ENCODE results near the gene SMIM7.

Gene SMIM7

GRCh38 chr19:16684216-16684615 lies 24.3 kb upstream of the SMIM7 start:
- Histone ChIP-seq H4K8ac (ENCODE audit: low read depth, low read length) (no peak overlapping the region), H3K4me1 (ENCODE audit: control insufficient read depth, low read depth, low read length) (no peaks in the 10 kb centered on the region), H3K27me3 (ENCODE audit: insufficient read depth, low read length, poor library complexity) (no peaks in the 10 kb centered on the region), H3K27ac (ENCODE audit: low read depth, low read length) (no peak overlapping the region), H4K5ac (ENCODE audit: low read length) (no peak overlapping the region), H3K4me2 (ENCODE audit: low read length) (no peak overlapping the region), H2BK120ac (ENCODE audit: low read depth, low read length) (no peak overlapping the region), H2BK15ac (replicated peaks; ENCODE audit: low read depth) (no peak overlapping the region), H3K56ac (ENCODE audit: low read length) (no peak overlapping the region), H3K9ac (ENCODE audit: low read length) (no peak overlapping the region), H2AK5ac (ENCODE audit: low read length) (no peak overlapping the region), H2BK5ac (ENCODE audit: low read length) (no peak overlapping the region), H3K79me1 (ENCODE audit: low read length) (no peaks in the 10 kb centered on the region), H3K79me2 (ENCODE audit: control insufficient read depth, insufficient read depth, low read length) (no peaks in the 10 kb centered on the region), H3K36me3 (ENCODE audit: control insufficient read depth, insufficient read depth, low read length) (no peaks in the 10 kb centered on the region), H3K4me3 (ENCODE audit: low read length) (no peak overlapping the region), H3K4ac (ENCODE audit: low read depth, low read length) (no peak overlapping the region), H3K18ac (ENCODE audit: low read length) (no peak overlapping the region), H3K23ac (ENCODE audit: low read length) (no peak overlapping the region)
- no CpG with 5 or more reads among the region's 3 CpGs for WGBS (ENCODE audit: extremely low coverage, insufficient coverage, low lambda C conversion rate)
- no peak for DNase-seq

GRCh38 chr19:16682539-16682938 lies 22.6 kb upstream of the SMIM7 start:
- Histone ChIP-seq H2BK120ac (ENCODE audit: low read depth, low read length) (no peak overlapping the region), H2AK5ac (ENCODE audit: low read length) (no peak overlapping the region), H3K4me1 (ENCODE audit: control insufficient read depth, low read depth, low read length) (no peaks in the 10 kb centered on the region), H3K27ac (ENCODE audit: low read depth, low read length) (no peak overlapping the region), H3K9ac (ENCODE audit: low read length) (no peak overlapping the region), H3K27me3 (ENCODE audit: insufficient read depth, low read length, poor library complexity) (no peaks in the 10 kb centered on the region), H4K8ac (ENCODE audit: low read depth, low read length) (no peak overlapping the region), H3K23ac (ENCODE audit: low read length) (no peak overlapping the region), H4K5ac (ENCODE audit: low read length) (no peak overlapping the region), H3K36me3 (ENCODE audit: control insufficient read depth, insufficient read depth, low read length) (no peaks in the 10 kb centered on the region), H2BK5ac (ENCODE audit: low read length) (no peak overlapping the region), H2BK15ac (replicated peaks; ENCODE audit: low read depth) (no peak overlapping the region), H3K4me3 (ENCODE audit: low read length) (no peak overlapping the region), H3K79me2 (ENCODE audit: control insufficient read depth, insufficient read depth, low read length) (no peaks in the 10 kb centered on the region), H3K56ac (ENCODE audit: low read length) (no peak overlapping the region), H3K79me1 (ENCODE audit: low read length) (no peaks in the 10 kb centered on the region), H3K4me2 (ENCODE audit: low read length) (no peak overlapping the region), H3K18ac (ENCODE audit: low read length) (no peak overlapping the region), H3K4ac (ENCODE audit: low read depth, low read length) (no peak overlapping the region)
- no CpG with 5 or more reads among the region's 2 CpGs for WGBS (ENCODE audit: extremely low coverage, insufficient coverage, low lambda C conversion rate)
- no peak for DNase-seq

DNA sequence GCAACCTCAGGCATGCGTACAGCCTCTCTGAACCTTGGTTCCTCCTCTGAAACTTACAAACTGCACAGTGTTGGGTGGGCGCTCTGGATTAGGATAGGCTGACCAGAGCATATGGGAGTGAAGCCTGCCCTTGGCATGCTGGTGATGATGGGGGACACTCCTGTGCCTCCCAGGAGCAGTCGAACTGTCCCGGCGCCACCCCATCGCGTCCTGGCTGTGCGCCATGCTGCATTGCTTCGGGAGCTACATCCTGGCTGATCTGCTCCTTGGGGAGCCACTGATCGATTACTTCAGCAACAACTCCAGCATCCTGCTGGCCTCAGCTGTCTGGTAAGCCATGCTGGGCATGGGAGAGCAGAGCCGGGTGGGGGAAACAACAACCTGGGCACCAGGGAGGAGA lies 19.9 kb upstream of the SMIM7 start:
- Histone ChIP-seq H3K27ac (ENCODE audit: low read depth, low read length) (no peak overlapping the region), H3K4me1 (ENCODE audit: control insufficient read depth, low read depth, low read length) (no peaks in the 10 kb centered on the region), H3K79me1 (ENCODE audit: low read length) (no peaks in the 10 kb centered on the region), H3K4me2 (ENCODE audit: low read length) (no peak overlapping the region), H2BK5ac (ENCODE audit: low read length) (no peak overlapping the region), H4K5ac (ENCODE audit: low read length) (no peak overlapping the region), H3K56ac (ENCODE audit: low read length) (no peak overlapping the region), H4K8ac (ENCODE audit: low read depth, low read length) (no peak overlapping the region), H3K79me2 (ENCODE audit: control insufficient read depth, insufficient read depth, low read length) (no peaks in the 10 kb centered on the region), H3K23ac (ENCODE audit: low read length) (no peak overlapping the region), H2BK15ac (replicated peaks; ENCODE audit: low read depth) (no peak overlapping the region), H3K9ac (ENCODE audit: low read length) (no peak overlapping the region), H2AK5ac (ENCODE audit: low read length) (no peak overlapping the region), H3K18ac (ENCODE audit: low read length) (no peak overlapping the region), H3K4me3 (ENCODE audit: low read length) (no peak overlapping the region), H3K4ac (ENCODE audit: low read depth, low read length) (no peak overlapping the region), H3K27me3 (ENCODE audit: insufficient read depth, low read length, poor library complexity) (no peaks in the 10 kb centered on the region), H3K36me3 (ENCODE audit: control insufficient read depth, insufficient read depth, low read length) (no peaks in the 10 kb centered on the region), H2BK120ac (ENCODE audit: low read depth, low read length) (no peak overlapping the region)
- WGBS (ENCODE audit: extremely low coverage, insufficient coverage, low lambda C conversion rate): no CpG with 5 or more reads among the region's 11 CpGs
- DNase-seq: no peak

DNA sequence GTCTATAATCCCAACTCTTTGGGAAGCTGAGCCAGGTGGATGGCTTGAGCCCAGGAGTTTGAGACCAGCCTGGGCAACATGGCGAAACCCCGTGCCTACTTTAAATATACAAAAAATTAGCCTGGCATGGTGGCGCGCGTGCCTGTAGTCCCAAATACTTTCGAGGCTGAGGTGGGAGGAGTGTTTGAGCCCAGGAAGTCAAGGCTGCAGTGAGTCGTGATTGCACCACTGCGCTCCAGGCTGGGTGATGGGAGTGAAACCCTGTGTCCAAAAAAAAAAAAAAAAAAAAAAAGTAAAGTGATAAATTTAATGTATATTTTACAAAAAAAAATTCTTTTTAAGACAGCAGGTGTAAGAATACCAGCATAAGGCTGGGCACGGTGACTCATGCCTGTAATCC lies 18.6 kb upstream of the SMIM7 start:
- H2BK5ac ChIP-seq (ENCODE audit: low read length): no peak overlapping the region
- H3K18ac ChIP-seq (ENCODE audit: low read length): no peak overlapping the region
- no peak overlapping the region for H3K27ac ChIP-seq (ENCODE audit: low read depth, low read length)
- DNase-seq: no peak
- H3K4me1 ChIP-seq (ENCODE audit: control insufficient read depth, low read depth, low read length): no peaks in the 10 kb centered on the region
- H3K79me2 ChIP-seq (ENCODE audit: control insufficient read depth, insufficient read depth, low read length): no peaks in the 10 kb centered on the region
- no peaks in the 10 kb centered on the region for H3K36me3 ChIP-seq (ENCODE audit: control insufficient read depth, insufficient read depth, low read length)
- H3K4me2 ChIP-seq (ENCODE audit: low read length): no peak overlapping the region
- H3K23ac ChIP-seq (ENCODE audit: low read length): no peak overlapping the region
- no peaks in the 10 kb centered on the region for H3K79me1 ChIP-seq (ENCODE audit: low read length)
- H3K4me3 ChIP-seq (ENCODE audit: low read length): no peak overlapping the region
- no peak overlapping the region for H2BK120ac ChIP-seq (ENCODE audit: low read depth, low read length)
- no peak overlapping the region for H3K9ac ChIP-seq (ENCODE audit: low read length)
- H4K8ac ChIP-seq (ENCODE audit: low read depth, low read length): no peak overlapping the region
- WGBS (ENCODE audit: extremely low coverage, insufficient coverage, low lambda C conversion rate): no CpG with 5 or more reads among the region's 9 CpGs
- no peak overlapping the region for H3K56ac ChIP-seq (ENCODE audit: low read length)
- H2AK5ac ChIP-seq (ENCODE audit: low read length): no peak overlapping the region
- H2BK15ac ChIP-seq (replicated peaks; ENCODE audit: low read depth): no peak overlapping the region
- no peak overlapping the region for H4K5ac ChIP-seq (ENCODE audit: low read length)
- no peak overlapping the region for H3K4ac ChIP-seq (ENCODE audit: low read depth, low read length)
- H3K27me3 ChIP-seq (ENCODE audit: insufficient read depth, low read length, poor library complexity): no peaks in the 10 kb centered on the region

- H2AK5ac ChIP-seq (ENCODE audit: low read length): no peak overlapping the region
- no peak overlapping the region for H3K56ac ChIP-seq (ENCODE audit: low read length)
- no peaks in the 10 kb centered on the region for H3K79me2 ChIP-seq (ENCODE audit: control insufficient read depth, insufficient read depth, low read length)
- H3K9ac ChIP-seq (ENCODE audit: low read length): no peak overlapping the region
- no peak overlapping the region for H4K5ac ChIP-seq (ENCODE audit: low read length)
- no peaks in the 10 kb centered on the region for H3K27me3 ChIP-seq (ENCODE audit: insufficient read depth, low read length, poor library complexity)
- H3K18ac ChIP-seq (ENCODE audit: low read length): no peak overlapping the region
- H3K36me3 ChIP-seq (ENCODE audit: control insufficient read depth, insufficient read depth, low read length): no peaks in the 10 kb centered on the region
- no peak overlapping the region for H2BK15ac ChIP-seq (replicated peaks; ENCODE audit: low read depth)
- no peak overlapping the region for H3K4me2 ChIP-seq (ENCODE audit: low read length)
- no peaks in the 10 kb centered on the region for H3K79me1 ChIP-seq (ENCODE audit: low read length)
- no peak overlapping the region for H3K4me3 ChIP-seq (ENCODE audit: low read length)
- H2BK120ac ChIP-seq (ENCODE audit: low read depth, low read length): no peak overlapping the region
- no peak for DNase-seq
- H4K8ac ChIP-seq (ENCODE audit: low read depth, low read length): no peak overlapping the region
- H3K23ac ChIP-seq (ENCODE audit: low read length): no peak overlapping the region
- no peaks in the 10 kb centered on the region for H3K4me1 ChIP-seq (ENCODE audit: control insufficient read depth, low read depth, low read length)
- no peak overlapping the region for H3K27ac ChIP-seq (ENCODE audit: low read depth, low read length)
- no peak overlapping the region for H3K4ac ChIP-seq (ENCODE audit: low read depth, low read length)
- H2BK5ac ChIP-seq (ENCODE audit: low read length): no peak overlapping the region
These were observed 17.1 kb upstream of the SMIM7 start for GRCh38 chr19:16677055-16677454.

GRCh38 chr19:16676101-16676798 lies 16.3 kb upstream of the SMIM7 start:
- no peaks in the 10 kb centered on the region for H3K79me2 ChIP-seq (ENCODE audit: control insufficient read depth, insufficient read depth, low read length)
- no peak overlapping the region for H3K18ac ChIP-seq (ENCODE audit: low read length)
- H3K27me3 ChIP-seq (ENCODE audit: insufficient read depth, low read length, poor library complexity): no peaks in the 10 kb centered on the region
- no CpG with 5 or more reads among the region's 15 CpGs for WGBS (ENCODE audit: extremely low coverage, insufficient coverage, low lambda C conversion rate)
- H2BK5ac ChIP-seq (ENCODE audit: low read length): no peak overlapping the region
- no peak overlapping the region for H3K4me2 ChIP-seq (ENCODE audit: low read length)
- no peak overlapping the region for H4K8ac ChIP-seq (ENCODE audit: low read depth, low read length)
- H3K23ac ChIP-seq (ENCODE audit: low read length): no peak overlapping the region
- H2BK15ac ChIP-seq (replicated peaks; ENCODE audit: low read depth): no peak overlapping the region
- H3K79me1 ChIP-seq (ENCODE audit: low read length): no peaks in the 10 kb centered on the region
- H3K4ac ChIP-seq (ENCODE audit: low read depth, low read length): no peak overlapping the region
- H3K27ac ChIP-seq (ENCODE audit: low read depth, low read length): no peak overlapping the region
- no peak overlapping the region for H2BK120ac ChIP-seq (ENCODE audit: low read depth, low read length)
- no peak overlapping the region for H4K5ac ChIP-seq (ENCODE audit: low read length)
- no peaks in the 10 kb centered on the region for H3K4me1 ChIP-seq (ENCODE audit: control insufficient read depth, low read depth, low read length)
- no peak overlapping the region for H2AK5ac ChIP-seq (ENCODE audit: low read length)
- H3K36me3 ChIP-seq (ENCODE audit: control insufficient read depth, insufficient read depth, low read length): no peaks in the 10 kb centered on the region
- H3K4me3 ChIP-seq (ENCODE audit: low read length): no peak overlapping the region
- no peak overlapping the region for H3K9ac ChIP-seq (ENCODE audit: low read length)
- no peak overlapping the region for H3K56ac ChIP-seq (ENCODE audit: low read length)
- no peak for DNase-seq

Data from mesendoderm (in vitro differentiated cells).